ENCODE measurements around the gene RAX. TPM values are rescaled to one million over a fixed set of nuclear protein-coding genes. Genes with fewer than 3 reads are reported as not detected.
"Not testable (repeated sequence)": the region's sequence is repeated elsewhere in the genome, so short reads cannot be mapped to it uniquely, and the experiment has no call there.

The RAX gene
- total RNA-seq, 1 donor from 2014 or later: not detected

DNA sequence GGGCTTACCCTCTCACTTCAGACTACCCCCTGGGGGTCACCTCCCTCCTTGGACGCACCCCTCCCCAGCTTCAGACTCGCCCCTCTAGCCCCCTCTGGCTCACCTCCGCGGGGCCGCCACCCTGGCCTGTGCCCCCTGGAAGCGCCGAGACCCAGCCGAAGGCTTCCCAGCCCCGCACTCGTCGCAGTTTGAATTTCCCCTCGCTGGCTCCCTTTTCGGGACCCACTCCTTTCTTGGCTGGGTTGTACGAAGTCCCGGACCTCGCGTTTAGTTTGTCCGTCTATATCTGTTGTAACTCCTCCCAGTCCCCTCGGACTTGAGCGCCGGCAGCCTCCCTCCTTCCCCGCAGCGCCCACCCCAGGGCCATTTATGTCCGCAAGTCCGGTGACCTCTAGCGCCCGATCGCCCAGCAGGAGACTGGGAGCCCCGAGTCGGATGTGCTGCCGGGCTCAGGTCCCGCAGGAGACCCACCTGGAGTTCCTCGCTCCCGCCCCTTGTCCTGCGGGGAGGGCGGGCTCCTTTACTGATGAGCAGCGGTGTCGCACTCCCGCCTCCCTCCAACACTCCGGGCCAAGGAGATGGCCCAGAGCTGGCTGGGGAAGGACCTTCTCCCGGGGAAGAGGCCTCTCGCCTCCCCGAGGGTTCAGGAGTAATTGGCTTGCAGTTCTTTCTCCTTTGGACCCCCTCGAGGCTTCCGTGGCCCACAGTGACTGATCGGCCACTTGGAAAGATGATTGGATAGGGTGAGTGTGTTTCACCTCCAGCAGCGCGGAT, 692 bp upstream of the RAX start:
- DNase-seq (ENCODE audit: low spot score): no peak

DNA sequence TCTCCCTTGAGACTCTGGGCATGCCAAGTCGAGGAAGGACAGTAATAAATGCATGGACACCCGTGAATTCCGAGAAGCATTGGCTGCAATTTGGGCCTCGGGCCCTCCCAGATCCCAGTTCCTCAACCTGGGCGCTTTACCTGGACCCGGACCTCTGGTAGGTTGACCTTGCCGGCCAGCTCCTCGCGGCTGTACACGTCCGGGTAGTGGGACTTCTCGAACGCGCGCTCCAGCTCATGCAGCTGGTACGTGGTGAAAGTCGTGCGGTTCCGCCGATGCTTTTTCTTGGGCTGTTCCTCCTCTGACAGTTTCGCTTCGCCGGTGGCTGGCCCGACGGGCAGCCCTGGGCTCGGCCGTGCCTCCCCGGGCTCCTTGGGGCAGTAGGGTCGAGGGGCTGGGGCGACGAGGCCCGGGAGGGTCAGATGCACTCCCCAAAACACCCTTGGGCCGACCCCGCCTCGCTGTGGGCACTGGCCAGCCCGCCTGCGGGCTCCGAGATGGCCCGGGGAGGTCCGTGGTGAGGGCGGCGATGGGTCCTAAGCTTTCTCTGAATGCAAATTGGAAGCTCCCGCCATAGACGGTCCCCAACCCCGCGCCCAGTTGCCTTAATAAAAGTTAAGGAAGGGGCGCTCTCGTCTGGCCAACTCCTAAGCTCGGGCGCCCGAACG, 899 bp downstream of the RAX start:
- DNase-seq (ENCODE audit: low spot score): no peak

DNA sequence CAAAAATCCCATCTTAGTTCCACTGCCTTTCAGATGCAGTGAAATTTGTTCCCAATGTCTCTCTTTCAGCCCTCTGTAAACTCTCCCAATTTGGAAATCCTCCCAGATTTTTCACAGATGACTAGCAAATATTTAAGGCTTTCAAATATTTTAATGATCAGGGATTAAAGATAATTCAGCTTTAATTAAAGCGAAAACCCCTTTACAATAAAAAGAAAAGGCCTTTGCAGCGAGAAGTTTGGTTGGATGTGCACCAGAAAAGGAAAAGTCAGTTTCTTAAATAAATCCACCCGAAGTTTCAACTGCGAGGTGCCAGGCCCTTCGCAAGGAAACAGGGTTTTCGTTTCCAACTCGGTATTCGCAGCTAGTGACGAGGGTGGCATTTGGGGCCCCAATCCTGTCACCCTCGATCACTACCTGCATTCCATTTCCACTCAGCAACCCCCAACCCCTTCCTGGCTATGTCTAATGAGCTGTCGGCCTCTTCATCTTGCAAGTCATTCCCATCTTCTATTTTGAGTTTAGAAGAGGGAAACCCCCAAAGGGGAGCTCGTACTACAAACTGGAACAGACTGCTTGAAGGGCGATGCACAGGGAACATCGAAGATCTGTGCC, 1.5 kb downstream of the RAX start:
- DNase-seq (ENCODE audit: low spot score): no peak

DNA sequence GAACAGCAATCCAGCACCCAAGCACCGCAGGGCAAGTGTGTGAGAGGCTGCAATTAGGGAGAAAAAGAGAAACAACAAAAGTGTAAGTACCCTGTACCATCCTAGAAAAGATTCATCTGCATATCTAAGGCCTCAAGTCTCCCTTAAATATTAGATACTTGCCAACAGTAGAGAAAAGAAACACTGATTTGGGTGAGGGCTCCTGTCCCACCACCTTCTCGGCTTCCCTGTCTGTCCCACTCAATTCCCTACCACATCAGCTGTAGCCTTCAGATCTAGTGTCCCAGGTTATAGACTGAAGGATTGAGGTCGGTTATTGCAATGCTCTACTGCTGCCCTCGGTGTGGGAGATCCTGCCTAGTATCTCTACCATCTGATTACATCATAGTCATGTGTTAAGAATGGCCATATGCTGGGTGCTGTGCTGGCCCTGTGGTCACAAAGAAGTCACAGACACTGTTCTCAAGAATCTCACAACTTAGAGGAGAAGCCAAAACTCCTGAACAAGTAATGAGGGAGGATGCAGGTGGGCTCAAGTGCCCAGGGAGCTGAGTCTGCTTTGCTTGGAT, 2.5 kb downstream of the RAX start:
- DNase-seq (ENCODE audit: low spot score): no peak

DNA sequence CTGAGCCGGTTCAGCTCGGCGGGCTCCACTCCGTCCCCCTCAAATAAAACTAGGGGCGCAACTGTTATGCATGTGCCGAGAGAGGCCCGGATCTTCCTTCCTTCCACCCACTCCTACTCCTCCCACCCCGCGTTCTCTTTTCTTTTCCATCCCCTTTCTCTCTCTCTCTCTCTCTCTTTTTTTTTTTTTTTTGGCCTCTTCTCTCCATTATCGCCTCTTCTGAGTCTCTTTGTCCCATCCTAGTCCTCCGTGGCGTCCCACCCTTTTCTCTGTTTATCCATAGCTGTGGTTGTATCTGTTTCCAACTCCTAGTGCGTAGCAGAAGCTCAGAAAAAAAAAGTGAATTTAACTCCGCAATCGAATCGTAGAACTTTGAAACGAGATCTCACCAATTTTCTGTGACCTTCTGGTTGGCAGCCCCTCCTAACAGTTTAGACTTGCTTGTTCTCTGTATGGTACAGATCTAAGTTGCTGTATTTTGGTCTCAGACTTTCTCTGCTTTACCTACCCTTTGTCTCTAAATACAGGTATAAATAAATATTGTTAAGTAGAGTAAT, 3.6 kb downstream of the RAX start:
- DNase-seq (ENCODE audit: low spot score): no peak

DNA sequence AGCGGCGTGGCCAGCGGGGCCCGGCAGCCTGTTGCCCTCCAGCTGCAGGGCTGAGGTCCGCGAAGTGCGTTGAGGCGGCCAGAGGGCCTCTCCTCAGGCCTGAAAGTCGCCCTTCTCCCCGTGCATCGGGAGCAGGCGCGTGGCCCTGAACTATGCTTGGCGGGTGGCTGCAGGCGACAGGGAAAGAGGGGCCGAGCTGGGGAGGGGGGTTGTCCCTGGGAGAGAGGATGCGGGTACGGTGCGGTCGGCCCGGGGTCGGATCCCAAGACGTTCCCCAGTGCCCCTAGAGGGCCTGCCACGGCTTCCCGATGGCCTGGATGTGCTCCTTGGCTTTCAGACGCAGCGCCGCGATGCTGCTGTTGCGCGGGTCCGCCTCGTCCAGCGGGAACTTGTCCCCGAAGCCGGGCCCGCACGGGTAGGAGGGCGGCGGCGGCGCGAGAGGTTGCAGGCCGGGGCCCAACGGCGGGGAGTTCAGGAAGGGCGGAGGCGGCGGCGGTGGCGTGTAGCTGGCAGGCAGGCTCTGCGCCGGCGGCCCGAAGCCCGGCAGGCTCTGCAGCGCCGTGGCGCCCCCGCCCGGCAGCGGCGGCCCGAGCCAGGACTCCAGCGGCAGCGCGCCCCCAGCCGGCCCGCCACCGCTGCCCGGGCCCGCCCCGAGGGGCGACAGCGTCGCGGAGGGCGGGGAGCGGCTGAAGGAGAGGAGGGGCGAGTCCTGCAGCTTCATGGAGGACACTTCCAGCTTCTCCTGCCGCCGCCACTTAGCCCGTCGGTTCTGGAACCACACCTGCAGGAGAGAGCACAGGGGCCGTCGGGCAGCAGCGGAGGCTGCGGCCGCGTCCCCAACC, 4.3 kb downstream of the RAX start:
- DNase-seq (ENCODE audit: low spot score): no peak

DNA sequence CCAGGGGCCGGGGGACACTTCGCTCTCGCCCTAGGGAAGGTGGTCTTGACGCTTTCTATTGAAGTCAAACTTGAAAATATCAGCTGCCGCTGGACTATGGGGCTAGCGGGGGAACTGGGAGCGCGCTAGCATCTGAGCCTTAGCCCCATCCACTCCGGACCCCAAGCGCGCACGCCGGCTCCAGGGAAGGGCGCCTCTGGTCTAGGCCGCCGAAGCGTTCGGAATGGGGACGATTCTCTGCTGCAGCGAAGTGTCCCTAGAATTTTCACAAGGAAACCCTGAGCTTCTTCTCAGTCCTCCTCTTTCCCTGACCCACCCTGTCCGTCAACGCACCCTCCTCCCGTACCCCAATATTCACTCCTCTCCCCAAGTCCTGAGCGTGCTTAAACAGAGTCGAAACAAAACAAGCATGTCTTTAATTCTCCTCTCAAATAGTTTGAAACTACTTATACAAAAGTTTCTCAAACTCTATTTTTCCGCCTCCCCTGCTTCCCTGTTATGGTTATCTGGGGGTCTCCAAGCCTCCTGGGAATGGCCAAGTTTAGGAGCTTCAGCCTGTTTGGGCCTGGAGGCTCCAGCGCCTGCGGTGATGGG, 5.0 kb downstream of the RAX start:
- no peak for DNase-seq (ENCODE audit: low spot score)

DNA sequence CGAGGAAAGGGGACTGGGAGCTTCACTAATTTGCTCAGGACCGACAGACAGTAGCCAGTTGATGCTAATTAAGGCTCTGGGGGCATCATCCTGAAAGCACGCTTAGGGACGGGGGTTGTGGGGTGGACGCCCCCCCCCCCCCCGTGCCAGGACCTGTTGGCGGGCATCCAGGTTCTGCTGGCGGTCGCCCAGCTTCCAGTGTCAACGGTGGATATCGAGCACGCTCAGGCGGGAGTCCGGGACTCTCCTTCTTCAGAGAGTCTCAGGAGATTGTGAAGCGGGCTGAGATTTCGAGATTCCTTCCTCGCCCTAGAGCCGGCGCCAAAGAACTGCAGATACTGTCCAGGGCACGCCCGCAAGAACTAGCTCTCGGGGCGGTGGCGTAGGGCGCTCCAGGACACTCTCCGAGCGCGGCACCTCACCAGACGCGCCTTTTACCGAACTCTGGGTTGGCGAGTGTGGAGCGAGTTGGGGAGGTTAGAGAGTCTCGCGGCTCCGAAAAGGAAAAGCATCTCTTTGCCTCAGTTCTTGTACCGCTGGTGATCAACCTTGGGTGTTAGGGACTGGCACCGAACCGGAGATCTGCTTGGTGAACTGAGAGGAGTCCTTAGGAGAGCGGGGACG, 5.6 kb downstream of the RAX start:
- DNase-seq (ENCODE audit: low spot score): no peak

DNA sequence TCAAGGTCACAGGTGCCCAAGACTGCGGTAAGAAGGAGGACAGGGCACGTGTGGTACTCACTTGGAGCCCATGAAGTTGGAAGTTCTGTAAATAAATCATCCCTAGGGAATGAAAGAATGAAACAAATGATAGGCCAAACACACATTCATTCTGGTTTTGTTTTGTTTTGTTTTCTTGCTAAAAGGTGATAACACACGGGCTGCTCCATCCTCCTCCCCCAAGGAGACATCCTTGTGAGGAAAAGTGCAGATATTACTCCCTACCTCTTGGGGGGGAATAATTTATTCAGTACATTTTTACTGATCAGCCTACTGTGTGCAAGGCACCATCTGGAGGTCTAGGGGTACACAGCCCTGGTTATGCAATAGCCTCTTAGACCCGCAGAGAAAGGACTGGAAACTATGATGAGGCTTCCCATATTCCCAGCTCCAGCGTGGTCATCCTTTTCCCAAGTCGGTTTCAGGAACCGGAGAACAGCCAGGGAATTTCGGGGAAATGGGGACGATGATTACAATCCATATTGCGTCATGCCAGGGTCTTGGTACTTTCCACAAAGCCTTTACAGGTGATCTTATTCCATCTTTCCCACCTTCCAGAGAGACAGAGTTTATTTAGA, 6.3 kb downstream of the RAX start:
- DNase-seq (ENCODE audit: low spot score): no peak

DNA sequence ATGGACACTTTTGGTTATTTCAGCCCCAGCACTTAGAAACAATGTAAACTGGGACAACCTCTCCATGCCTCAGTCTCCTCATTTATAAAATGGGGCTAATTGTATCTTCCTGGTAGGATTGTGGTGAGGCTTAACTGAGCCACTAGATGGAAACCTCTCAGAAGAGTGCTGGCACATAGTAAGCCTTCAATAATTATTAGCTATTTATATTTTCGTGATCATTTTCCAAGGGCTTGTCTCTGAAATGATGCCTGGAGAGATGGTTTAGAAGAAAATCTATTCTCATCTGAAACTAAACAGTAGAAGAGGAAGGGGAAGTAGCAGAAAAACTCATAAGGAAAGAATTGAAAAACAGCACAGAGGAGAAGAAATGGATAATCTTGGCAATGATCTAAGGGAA, 6.8 kb downstream of the RAX start:
- DNase-seq (ENCODE audit: low spot score): no peak

DNA sequence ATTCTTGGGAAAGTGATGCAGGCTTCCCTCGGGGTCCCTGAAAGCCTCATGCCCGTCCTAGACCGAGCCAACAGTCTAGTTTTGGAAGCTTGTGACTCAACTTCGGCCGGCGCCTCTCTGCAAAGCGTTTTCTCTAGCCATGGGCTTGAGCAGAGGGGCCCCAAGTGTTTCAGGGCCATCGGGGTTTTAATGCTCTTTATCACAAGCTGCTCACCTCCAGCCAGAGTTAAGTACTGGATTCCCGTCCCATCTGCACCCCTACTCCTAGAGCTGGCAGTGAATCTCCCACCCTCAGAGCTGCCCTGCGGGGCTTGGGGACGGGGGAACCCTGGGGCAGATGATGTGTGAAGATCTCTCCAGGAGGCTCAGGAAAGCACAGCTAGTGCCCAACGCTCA, 7.3 kb downstream of the RAX start:
- DNase-seq (ENCODE audit: low spot score): no peak

DNA sequence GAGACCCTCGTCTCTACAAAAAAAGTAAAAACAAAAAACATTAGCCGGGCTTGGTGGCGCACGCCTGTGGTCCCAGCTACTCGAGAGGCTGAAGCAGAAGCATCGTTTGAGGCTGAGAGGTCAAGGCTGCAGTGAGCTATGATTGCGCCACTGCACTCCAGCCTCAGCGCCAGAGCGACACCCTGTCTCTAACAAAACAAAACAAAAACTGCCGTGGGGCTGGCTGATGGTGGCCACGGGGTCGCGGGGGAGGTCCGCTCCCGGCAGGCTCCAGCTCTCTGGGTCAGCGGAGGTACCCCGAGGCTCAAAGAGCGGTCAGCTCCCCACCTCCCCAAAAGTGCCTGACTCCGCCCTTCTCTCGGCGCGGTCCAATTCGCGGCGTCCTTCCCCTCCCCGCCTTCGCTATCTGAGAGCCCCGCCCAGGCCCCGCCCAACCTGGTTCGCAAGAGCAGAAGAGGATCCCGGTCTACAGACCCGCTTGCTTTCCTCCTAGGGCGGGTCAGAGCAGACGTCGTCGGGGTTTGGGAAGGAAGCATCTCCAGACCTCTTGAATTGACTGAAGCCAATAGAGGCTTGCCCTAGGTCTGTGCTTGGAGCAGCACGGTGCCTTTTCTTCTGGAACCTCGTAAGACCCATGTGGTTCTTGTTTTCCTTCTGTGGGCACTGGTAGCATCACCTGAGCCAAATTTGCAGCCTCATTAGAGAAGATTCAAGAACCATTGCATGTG, 7.8 kb downstream of the RAX start:
- DNase-seq (ENCODE audit: low spot score): no peak

DNA sequence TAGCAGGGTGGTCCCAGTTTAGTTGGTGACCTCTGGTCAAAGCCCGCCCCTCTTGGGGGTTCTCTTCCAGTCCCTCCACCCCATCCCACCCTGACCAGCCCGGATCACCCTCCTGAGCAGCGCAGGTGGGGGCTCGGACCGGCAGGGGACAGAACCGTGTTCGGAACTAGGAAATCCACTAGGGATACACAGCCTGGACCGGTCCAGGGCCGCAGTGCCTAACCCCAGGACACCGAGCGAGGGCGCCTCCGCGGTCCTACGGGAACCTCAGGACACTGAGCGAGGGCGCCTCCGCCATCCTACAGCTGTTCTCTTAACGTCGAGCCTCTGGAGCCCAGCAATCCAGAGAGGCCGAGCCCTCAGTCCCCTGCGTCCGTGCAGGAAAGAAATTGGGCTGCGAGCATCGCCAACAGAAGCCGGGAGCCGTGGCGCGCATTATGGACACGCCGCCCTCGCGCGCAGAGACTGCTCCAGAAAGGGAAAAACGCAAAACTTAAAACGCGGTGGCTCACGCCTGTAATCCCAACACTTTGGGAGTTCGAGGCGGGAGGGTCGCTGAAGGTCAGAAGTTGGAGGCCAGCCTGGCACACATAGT, 8.5 kb downstream of the RAX start:
- DNase-seq (ENCODE audit: low spot score): no peak

DNA sequence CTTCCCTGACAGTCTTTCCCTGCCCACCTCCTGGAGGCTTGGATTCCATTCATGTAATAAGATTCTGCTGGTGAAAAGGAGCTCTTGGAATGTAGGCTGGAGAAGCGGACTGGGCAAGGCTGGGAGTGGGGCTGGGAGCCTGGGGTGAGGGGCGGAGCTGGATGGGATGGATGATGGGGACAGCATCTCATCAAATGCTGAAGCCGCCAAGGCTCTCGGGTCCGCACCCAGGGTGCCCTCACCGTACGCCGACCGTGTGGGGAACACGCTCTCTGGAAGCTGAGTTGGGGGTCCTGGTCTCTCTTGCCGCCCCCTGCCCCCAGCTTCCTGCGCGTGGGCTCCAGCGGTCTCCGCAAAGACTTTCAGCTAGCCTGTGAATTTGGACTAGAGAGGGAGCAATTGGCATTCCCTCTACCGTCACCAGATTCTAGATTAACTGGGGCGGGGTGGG, 9.1 kb downstream of the RAX start:
- no peak for DNase-seq (ENCODE audit: low spot score)

DNA sequence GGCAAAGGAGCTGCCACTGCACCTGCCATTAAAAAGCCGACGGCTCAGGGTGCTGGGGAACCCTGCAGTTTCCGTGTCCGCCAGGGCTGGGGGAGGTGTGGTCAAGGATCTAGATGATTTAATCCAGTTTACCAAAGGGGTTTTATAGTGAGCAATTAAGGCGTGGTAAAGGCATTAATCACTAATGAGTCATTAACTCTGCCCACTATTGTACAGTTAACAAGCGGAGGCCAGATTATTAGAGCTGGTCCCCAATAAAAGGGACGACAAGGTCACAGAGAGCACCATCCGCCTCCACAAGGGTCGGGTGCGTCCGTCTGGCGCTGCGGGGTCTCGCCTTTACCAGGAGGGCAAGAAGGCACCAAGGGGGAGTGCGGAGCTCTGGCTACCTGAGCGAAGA, 9.6 kb downstream of the RAX start:
- DNase-seq (ENCODE audit: low spot score): no peak

DNA sequence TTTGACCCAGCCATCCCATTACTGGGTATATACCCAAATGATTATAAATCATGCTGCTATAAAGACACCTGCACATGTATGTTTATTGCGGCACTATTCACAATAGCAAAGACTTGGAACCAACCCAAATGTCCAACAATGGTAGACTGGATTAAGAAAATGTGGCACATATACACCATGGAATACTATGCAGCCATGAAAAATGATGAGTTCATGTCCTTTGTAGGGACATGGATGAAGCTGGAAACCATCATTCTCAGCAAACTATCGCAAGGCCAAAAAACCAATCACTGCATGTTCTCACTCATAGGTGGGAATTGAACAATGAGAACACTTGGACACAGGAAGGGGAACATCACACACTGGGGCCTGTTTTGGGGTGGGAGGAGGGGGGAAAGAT, 11.0 kb downstream of the RAX start:
- not testable (repeated sequence) for DNase-seq (ENCODE audit: low spot score)

DNA sequence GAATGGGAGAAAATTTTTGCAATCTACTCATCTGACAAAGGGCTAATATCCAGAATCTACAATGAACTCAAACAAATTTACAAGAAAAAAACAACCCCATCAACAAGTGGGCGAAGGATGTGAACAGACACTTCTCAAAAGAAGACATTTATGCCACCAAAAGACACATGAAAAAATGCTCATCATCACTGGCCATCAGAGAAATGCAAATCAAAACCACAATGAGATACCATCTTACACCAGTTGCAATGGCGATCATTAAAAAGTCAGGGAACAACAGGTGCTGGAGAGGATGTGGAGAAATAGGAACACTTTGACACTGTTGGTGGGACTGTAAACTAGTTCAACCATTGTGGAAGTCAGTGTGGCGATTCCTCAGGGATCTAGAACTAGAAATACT, 11.4 kb downstream of the RAX start:
- not testable (repeated sequence) for DNase-seq (ENCODE audit: low spot score)

DNA sequence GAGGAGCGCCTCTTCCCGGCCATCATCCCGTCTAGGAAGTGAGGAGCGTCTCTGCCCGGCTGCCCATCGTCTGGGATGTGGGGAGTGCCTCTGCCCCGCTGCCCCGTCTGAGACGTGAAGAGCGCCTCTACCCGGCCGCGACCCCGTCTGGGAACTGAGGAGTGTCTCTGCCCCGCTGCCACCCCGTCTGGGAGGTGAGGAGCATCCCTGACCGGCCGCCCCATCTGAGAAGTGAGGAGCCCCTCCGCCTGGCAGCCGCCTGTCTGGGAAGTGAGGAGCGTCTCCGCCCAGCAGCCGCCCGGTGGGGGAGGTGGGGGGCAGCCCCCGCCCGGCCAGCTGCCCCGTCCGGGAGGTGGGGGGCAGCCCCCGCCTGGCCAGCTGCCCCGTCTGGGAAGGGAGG, 17.8 kb downstream of the RAX start:
- not testable (repeated sequence) for DNase-seq (ENCODE audit: low spot score)
